HL-60 (cell line): ENCODE results near the gene SPRYD3.

Experiments
- DNase-seq, 2 experiments: peaks; one replicate each; pipeline ENCODE4 v3.0.0-alpha.2; 2010 to 2020; ENCODE audit warnings: low read depth in 1 of 2, low spot score in 1 of 2
- H3K27ac ChIP-seq: fragments of 250-450 bp; sonication (Bioruptor Pico); replicated peaks from 2 replicates; pipeline ENCODE4 v1.5.1; 2020; ENCODE audit warnings: mild to moderate bottlenecking, moderate library complexity
- H3K27me3 ChIP-seq: fragments of 250-450 bp; sonication (Bioruptor Pico); 2 replicates; pipeline ENCODE4 v1.5.1; 2021; ENCODE audit warnings: mild to moderate bottlenecking, moderate library complexity; ENCODE audit not compliant: insufficient read depth, poor library complexity, severe bottlenecking
- H3K4me3 ChIP-seq: replicated peaks from 2 replicates; pipeline ENCODE4 v1.5.1; 2011; ENCODE audit warnings: mild to moderate bottlenecking, control low read depth, low read length; ENCODE audit not compliant: insufficient read depth
- CTCF ChIP-seq: IDR thresholded peaks from one replicate; pipeline ENCODE4 v1.5.1; 2011; ENCODE audit warnings: low read length, control low read depth, inconsistent platforms; ENCODE audit not compliant: insufficient read depth
- GABPA ChIP-seq: IDR thresholded peaks from 2 replicates; pipeline ENCODE4 v1.6.1; 2012; ENCODE audit warnings: low read depth
- POLR2AphosphoS5 ChIP-seq: IDR thresholded peaks from 2 replicates; pipeline ENCODE4 v1.6.1; 2012; ENCODE audit warnings: low read depth
- REST ChIP-seq: IDR thresholded peaks from 2 replicates; pipeline ENCODE4 v1.6.1; 2012; ENCODE audit warnings: low read depth; ENCODE audit not compliant: insufficient replicate concordance
- SPI1 ChIP-seq: IDR thresholded peaks from 2 replicates; pipeline ENCODE4 v1.6.1; 2012; ENCODE audit warnings: low read depth, mild to moderate bottlenecking, borderline replicate concordance

Gene SPRYD3

GRCh38 chr12:53067993-53068770, 11.0 kb downstream of the SPRYD3 start:
- TF ChIP-seq REST (no peak), GABPA (no peak), CTCF (no peak), POLR2AphosphoS5 (no peak), SPI1 (no peak)
- no peaks in the 10 kb centered on the region for H3K27me3 ChIP-seq
- DNase-seq: no peak

GRCh38 chr12:53067074-53067992, 11.9 kb downstream of the SPRYD3 start:
- Histone ChIP-seq H3K4me3 (no peak overlapping the region), H3K27ac (no peak overlapping the region), H3K27me3 (no peaks in the 10 kb centered on the region)
- no peak for DNase-seq
- TF ChIP-seq POLR2AphosphoS5 (no peak), SPI1 (no peak), GABPA (no peak), REST (no peak), CTCF (no peak)

More at GRCh38 chr12:53067993-53068770, 11.0 kb downstream of the SPRYD3 start:
- H3K27ac ChIP-seq: no peak overlapping the region
- H3K4me3 ChIP-seq: no peak overlapping the region

GRCh38 chr12:53065975-53066931, 12.9 kb downstream of the SPRYD3 start:
- Histone ChIP-seq H3K27me3 (no peaks in the 10 kb centered on the region), H3K27ac (no peak overlapping the region), H3K4me3 (no peak overlapping the region)
- peak; percentile 42 to 54 for DNase-seq
- TF ChIP-seq POLR2AphosphoS5 (no peak), GABPA (no peak), REST (no peak), CTCF (peak; percentile 72), SPI1 (peak; percentile 4; the same call in 1 of the 2 replicates)
